Measurements from ENCODE around the gene TMEM108.

Gene TMEM108

DNA sequence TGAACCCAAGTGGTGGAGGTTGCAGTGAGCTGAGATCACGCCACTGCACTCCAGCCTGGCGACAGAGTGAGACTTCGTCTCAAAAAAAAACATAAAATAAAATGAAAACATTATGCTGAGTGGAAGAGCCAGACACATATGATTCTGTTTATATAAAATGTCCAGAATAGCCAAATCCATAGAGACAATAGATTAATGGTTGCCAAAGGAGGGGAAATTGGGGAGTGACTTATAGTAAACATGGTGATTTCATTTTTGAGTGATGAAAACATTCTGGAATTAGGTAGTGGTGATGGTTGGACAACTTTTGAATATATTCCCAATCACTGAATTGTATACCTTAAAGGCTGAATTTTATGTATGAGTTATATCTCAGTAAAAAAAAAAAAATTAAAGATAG lies 189.6 kb downstream of the TMEM108 start:
- no peak for DNase-seq (ENCODE audit: low spot score)

DNA sequence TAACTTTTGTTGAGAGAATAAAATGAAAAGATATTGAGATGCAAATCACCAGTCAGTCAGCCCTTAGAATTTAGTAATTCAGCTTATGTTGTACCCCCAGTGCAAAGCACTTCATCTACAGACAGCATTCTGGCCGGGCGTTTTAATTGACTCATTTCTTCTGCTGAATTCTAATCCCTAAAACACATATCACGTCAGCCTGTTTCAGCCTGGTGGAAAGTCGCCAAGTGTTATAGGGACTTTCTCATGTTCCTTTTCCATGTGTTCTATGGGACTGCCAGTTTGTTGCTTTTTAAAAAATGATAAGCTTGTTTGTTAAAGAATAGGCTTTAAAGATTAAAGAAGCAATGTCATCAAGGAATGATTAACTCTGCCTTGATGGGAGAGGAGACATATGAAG lies 192.0 kb downstream of the TMEM108 start:
- DNase-seq (ENCODE audit: low spot score), result no peak

DNA sequence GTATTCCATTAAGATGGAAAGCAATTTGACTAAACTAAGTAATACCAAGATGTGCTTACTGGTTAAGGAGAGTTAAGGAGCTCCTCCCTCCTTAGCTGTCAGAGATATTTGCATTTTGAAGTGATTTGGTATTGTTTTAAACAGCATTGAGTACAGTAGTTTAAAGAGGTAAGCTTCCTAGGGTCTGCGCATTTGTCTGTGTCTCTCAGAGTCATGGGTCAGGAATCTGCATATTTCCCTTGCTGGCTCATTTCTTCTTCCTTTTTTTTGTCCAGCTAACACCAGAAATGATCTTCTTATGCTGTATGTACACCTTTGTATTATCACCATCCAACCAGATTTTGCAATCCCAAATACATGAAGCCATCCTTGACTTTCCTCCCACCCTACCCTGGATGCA lies 198.7 kb downstream of the TMEM108 start:
- DNase-seq (ENCODE audit: low spot score), result no peak

DNA sequence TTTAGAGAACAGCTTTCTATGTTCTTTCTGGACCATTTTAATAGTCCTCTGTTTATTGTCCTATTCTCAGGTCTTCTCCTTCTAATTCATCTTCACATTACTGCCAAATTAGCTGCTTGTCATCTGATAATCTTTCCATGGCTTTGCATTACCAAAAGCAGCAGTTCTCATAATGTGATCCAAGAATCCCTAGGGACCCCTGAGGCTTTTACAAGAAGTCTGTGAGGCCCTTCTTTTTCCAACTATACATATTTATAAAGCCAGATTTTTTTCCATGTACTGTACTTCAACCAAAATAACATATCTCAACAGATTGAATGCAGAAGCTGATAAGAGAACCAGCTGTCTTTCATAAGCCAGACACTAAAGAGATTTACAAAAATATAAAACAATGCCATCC lies 199.2 kb downstream of the TMEM108 start:
- DNase-seq (ENCODE audit: low spot score), result no peak

DNA sequence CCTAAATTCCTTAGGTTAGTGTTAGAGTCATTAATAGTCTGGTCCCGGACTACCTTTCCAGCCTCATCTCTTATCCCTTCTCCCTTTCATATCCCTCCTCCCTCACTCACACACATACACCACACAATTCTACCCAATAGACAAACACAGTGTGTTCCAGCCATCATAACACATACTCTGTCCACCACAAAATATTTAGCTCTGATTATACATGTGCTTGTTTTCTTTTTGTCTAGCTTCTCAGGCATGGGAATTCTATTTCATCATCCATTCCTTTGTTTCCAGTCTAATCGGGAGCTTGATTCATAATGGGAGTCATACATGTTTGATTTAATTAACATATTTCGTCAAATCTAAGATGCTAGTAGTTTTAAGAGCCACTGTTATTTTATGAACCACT lies 199.8 kb downstream of the TMEM108 start:
- no peak for DNase-seq (ENCODE audit: low spot score)

DNA sequence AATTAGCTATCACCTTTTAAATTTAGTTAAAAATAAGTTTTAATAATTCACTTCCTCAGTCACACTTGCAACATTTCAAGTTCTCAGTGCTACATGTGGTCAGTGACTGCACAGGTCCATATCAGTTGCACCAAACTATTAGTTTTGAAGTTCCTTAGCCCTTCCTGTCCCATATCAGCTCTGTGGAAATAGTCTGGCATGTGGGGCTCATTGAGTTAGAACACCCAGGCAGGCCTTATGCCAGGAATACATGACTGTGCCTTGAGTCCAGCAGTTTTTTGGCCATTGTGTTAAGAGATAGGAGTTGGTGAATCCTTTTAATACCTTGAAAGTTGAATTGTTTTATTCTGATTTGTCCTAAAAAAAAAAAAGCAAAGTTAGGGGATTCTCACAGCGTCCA lies 207.9 kb downstream of the TMEM108 start:
- DNase-seq (ENCODE audit: low spot score), result no peak

DNA sequence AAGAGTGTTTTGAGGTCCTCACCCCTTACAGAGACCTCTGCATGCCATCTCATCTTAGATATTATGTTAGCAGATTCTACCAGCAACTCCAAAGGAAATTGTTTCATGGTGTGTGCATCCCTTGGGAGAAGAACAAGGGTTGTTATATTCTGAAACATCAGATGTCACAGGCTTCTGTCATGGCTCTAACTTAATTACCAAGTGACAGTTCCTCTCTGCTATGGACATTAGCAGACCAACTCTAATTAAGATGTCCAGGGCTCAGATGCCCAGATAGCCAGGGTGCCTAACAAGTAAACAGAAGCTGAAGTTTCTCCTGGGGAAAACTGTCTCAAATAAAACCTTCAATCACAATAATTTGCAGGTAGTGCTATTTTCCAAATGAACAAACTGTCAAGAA lies 208.6 kb downstream of the TMEM108 start:
- no peak for DNase-seq (ENCODE audit: low spot score)

DNA sequence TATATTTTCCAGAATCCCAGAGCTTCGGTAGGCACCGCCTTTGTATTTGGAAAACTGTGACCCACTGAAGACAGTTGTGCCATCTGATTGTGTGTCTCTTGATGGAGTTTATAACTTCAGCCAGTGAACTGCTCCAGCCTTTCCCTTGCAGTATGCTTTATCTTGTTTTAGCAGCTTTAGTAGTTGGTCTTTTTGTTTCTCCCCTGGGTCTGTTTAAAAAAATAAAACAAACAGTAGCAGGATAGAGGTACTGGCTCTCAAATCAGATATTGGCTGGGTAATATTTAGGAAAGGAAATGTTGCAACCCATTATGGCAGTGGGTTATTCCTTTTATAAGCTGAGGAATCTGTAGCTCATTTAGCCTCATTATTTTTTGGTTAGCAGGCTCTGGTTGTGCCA lies 210.2 kb downstream of the TMEM108 start:
- DNase-seq (ENCODE audit: low spot score), result no peak

DNA sequence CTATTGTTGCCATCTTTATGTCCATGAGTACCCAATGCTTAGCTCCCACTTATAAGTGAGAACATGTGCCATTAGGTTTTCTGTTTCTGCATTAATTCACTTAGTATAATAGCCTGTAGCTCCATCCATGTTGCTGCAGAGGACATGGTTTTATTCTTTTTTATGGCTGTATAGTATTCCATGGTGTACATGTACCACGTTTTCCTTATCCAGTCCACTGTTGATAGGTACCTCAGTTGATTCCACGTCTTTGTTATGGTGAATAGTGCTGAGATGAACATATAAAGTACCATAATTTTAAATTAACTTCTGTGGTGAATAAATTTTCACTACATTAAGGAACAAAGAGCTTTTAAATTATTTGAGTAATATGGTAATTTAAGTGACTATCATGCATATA lies 211.3 kb downstream of the TMEM108 start:
- no peak for DNase-seq (ENCODE audit: low spot score)

DNA sequence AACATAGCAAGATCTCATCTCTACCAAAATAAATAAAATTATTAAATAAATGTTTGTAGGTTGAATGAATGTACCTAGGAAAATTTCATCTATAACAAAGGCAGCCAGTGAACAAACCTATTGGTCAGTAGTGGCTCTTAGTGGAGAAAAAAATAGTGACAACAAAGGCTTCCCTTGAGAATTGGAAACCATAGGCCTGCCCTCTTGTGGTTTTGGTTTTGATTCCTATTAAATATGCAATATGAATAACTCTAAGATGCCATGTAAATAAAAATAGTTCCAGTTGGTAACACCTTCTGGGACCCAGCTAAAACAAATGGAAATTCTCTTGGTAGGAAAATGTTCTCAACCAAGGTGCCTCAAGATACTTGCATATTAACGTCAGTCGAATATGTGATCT lies 216.0 kb downstream of the TMEM108 start:
- no peak for DNase-seq (ENCODE audit: low spot score)

DNA sequence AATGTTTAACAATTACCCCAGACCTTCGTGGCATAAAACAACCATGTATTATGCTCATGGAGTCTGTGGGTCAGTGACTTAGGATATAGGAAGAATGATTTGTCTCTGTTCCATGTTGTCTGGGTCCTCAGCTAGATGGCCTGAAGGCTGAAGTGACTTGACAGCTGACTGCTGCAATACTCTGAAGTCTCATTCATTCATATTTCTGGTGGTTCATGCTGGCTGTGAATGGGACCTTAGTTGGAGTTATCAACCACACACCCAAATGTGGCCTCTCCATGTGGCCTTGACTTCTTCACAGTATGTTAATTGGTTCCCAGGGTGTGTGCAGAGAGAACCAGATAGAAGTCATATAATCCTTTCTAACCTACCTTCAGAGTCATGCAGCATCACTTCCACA lies 216.5 kb downstream of the TMEM108 start:
- DNase-seq (ENCODE audit: low spot score), result no peak

DNA sequence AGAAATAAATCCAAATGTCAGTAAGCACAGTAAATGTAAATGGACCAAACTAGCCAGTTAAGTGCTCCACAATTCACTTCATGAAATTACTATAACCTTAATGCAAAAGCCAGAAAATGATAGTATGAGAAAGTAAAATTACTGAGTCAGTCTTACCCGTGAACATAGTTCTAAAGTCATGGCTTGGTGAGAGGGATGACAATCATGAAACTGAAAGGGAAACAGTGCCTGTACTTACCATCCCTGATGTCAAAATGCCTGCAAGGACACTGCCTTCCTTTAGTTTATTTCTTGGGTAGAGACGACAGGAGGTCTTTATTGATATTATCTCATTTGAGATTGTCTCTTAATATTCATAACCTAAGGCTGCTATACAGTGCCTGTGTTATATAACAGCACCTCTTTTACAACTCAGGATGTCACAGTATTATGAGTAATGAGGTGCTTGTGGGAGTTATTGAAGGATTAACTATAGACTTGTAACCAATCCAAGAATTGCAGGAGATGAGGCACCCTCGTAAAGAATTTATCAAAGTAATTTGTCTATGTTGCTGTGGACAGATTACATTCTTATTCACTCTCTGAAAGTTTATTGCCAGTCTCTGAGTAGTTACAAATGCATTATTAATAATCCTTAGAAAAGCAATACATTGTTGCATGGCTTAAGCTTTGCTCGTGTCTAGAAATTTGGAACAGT lies 218.7 kb downstream of the TMEM108 start:
- DNase-seq (ENCODE audit: low spot score), result no peak

DNA sequence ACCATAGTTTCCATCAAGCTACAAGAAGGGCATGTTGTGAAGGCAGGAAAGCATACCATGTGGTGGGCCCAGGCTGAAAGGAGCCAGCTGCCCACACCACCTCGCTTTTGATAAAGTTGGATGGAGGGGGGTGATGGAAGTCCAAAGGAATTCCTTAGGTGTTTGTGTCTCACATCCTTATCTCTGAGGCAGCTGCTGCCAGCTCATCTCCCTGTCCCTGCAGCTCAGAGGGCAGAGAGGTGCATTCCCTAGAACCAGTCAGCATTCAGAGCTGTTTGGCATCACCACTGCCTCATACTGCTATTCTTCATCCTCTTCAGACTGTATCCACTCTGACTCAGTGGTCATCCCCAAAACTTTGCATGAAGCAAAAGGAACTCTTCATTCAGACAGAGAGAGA lies 220.2 kb downstream of the TMEM108 start:
- no peak for DNase-seq (ENCODE audit: low spot score)

DNA sequence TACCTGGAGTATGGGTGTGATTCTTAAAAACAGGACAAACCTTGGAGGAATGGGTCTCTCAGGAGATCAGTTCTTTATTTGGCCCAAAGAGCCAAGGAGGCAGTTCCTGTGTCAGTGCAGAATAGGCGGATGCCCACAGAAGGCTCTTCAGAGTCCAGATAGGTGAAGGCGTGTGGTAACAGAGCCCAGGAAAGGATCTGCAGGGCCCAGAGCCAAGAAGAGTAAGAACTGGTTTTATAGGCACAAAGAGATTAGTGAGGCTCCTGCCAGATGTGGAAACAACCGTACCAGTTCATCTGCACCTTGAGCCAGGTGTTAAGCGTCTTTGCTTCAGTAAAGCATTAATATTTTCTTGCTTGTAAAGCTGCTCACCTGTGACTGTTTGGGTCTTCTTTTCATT lies 221.6 kb downstream of the TMEM108 start:
- DNase-seq (ENCODE audit: low spot score), result no peak

DNA sequence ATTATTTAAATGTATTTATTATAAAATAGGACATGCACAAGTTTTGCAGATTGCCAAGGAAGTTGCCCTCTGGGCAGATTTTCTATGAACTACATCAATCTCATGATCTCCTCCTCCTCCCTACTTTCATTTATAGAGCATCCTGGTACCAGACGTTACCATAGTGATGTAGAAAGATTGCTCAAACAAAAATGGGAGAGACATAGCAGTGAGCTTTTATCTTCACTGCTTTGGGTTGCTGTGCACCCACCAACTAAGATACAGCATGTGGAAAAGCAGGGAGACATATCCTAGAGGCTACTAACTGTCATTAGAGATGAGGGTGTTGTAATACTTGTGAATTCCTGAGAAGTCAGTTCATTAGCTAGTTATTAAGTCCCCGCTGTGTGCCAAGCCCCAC lies 224.1 kb downstream of the TMEM108 start:
- DNase-seq (ENCODE audit: low spot score), result no peak

DNA sequence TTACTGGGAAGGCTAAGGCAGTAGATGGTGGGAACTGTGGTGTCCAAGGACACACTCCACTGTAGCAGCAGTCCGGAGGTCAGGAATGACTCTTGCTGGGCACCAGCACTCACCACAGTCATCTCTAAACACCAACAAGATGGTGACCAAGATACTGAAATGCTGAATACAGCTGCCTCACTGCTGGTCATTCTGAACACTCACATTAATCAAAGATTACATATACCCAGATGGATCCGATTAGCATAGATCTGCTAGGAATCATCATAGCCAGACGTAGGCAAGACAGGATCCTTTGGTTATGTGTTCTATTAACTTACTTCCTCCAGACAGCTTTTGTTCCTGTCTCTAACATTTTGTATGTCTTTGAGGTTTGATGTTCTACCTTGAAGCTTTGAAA lies 226.7 kb downstream of the TMEM108 start:
- DNase-seq (ENCODE audit: low spot score), result peak; percentile 13

DNA sequence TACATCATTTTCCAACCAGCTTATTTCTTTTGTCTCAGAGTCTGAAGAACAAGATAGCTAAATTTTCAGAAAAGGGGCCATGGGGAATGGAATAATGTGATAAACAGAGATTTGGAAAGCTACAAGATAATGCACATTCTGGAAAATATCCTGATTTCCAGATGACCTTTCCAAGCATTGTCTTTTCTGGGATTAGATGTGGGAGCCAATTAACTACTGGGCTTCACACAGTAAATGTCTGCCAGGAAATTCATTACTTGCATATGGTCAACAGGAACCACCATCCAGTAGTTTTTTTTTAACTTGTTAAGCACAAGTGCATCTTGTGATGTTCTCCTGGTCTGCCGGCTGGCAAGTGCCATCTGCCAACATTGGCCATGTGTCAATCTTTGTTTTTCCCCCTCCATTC lies 230.5 kb downstream of the TMEM108 start:
- DNase-seq (ENCODE audit: low spot score), result no peak

DNA sequence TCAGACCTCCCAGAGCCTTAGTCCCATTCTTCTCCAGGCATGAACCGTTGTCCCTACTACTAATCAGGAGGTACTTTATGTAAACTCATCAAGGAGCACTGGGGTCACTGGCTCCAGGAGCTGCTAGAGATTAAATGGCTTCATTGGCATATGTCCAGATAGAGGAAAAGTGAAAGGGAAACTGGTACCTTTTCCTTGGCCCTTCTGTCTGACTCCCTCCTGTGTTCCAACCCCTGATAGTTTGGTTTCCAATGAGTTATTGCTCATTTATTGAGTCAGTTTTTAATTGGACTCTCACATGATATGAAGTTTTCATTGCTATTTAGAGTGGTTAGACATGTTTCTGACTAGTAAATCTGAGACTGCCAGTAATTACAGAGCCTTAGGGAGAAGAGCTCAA lies 231.2 kb downstream of the TMEM108 start:
- DNase-seq (ENCODE audit: low spot score), result no peak

DNA sequence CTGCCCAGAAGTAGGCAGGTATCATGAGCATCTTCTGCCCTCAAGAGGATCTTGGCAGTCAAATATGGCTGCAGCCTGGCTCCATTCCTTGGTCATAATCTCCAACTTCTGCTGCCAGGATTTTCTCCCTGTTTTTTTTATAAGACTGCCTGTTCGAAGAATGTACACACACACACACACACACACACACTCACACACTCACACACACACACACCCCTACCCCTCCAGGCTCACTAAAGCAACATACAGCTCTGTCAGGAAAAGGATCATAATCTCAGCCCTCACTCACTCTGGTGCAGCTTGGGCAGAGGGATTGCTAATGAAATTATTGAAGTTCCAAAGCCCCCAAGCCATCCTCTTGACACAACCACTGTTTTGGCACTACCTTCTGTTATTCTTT lies 232.4 kb downstream of the TMEM108 start:
- no peak for DNase-seq (ENCODE audit: low spot score)

DNA sequence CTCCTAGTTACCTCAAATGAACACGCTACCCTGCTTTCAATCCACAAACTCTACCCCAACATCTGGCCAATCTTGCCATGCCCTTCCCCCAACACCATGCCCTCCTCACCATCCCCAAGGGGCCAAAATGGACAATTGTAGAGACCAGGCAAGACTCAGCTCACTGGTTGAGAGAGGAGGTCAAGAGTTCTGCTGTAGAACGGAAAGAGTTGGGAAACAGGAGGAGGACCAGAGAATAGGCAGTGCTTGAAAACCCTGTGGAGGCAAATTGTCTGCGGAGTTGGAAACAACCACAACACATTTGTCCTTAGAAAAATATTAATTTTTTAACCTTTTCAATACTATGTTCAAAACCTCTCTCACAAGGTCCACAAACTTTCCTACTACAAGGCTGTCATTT lies 232.9 kb downstream of the TMEM108 start:
- DNase-seq (ENCODE audit: low spot score), result no peak

DNA sequence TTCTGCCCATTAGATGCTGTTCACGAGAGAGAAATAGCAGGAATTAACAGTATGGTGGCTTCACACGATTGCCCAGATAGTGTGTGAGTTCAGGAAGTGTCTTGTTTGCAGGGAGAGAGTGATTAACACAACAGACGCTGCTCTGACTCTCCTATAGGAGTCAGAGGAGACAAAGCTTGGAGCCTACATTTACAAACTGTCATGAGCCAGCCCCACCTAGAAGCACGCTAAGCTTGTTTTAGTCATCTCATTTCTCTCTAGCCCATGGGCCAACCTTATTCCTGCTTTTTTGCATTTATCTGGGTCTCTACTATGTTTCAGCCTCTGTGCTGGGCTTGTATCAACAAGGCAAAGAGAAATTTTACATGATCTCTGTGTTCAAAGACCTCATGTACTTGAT lies 233.3 kb downstream of the TMEM108 start:
- DNase-seq (ENCODE audit: low spot score), result peak; percentile 20

DNA sequence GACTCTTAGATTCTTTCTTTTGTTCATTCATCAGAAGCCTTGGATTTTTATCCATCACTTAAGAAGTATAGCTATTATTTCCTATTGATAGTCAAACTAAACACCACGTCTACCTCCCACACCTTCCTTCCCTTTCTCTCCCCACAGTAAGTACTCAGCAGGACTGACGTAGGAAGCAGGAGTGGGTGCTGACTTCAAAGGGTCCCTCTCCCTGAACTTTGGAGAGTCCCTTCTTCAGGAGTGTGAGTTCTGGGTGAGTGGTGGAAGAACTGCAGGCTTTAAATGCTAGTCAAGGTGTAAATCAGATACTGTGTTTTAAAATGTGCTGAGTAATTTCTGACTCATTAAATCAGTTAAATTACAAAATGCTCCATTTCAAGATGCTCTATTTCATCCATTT lies 235.2 kb downstream of the TMEM108 start:
- DNase-seq (ENCODE audit: low spot score), result no peak

DNA sequence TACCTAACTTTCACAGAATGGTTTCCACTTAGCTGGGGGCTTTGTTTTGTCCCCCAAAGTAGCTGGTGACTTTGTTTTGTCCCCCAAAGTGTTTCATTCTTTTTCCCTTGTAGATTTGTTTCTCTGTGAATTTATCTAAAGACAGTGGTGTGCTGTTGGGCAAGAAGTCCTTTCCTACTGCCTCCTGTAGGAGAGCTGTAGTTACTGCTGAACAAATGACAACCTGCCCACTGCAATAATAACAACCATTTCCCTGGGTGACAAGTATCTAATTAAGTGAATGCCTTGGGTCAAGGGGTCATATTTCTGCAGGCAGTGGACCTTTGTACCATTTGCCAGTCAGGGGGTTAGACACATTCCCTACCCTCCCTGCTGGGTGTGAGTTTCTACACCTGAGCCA lies 236.3 kb downstream of the TMEM108 start:
- no peak for DNase-seq (ENCODE audit: low spot score)

DNA sequence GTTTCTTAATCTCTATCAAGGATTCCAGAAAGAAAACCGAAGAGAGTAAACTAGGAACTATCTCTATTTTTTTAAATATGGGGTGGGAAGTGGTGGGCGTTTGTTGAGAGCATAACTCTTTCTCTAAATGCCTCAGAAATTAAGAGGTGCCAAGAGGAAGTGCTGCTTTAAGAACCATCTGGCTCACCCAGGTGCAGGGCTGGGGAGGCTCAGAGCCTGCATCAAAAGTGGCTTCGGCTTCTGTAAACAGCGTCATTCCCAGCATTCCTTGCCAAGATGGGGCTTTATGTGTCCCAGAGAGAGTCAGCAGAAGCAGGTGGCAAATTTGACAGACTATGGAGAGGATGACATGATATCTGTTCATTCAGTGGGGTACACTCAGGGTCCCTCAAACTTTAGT lies 238.4 kb downstream of the TMEM108 start:
- DNase-seq (ENCODE audit: low spot score), result no peak

DNA sequence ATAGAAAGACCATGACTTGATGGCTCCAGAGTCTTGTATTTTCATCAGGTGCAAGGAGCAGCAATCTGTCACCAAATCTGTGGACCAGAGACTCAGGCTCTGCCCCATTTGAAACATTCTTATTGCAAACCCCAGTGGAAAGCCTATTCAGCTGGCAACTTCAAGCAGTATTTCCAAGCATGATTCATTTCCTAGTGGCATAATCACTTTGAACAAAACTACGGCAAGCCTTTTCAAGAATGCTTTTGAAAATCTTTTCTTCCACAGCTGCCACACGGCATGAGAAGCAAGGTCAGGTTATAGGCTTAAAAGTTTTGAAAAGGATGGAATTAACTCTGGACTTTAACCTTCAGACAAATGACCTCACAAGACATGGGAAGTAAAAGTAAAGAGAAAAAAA lies 239.6 kb downstream of the TMEM108 start:
- DNase-seq (ENCODE audit: low spot score), result peak; percentile 22
